ENCODE data around the gene RPS25.
"Not testable (repeated sequence)": the region's sequence is repeated elsewhere in the genome, so short reads cannot be mapped to it uniquely, and the experiment has no call there.

The RPS25 gene

GRCh38 chr11:118973985-118974384, 44.2 kb downstream of the RPS25 start:
- Histone ChIP-seq H3K79me2 (ENCODE audit: insufficient read depth, low read length) (no peaks in the 10 kb centered on the region), H3K9me2 (ENCODE audit: low read depth, low read length) (no peaks in the 10 kb centered on the region), H3K4me1 (ENCODE audit: insufficient read depth, low read length, severe bottlenecking) (no peaks in the 10 kb centered on the region), H3K9ac (ENCODE audit: low read length) (no peak overlapping the region), H3K4me3 (ENCODE audit: low read depth, low read length, poor library complexity, severe bottlenecking) (no peak overlapping the region), H3F3A (ENCODE audit: insufficient read depth, low read length) (no peaks in the 10 kb centered on the region), H3K4me2 (ENCODE audit: low read length) (no peak overlapping the region), H3K36me3 (ENCODE audit: insufficient read depth, low read length) (no peaks in the 10 kb centered on the region), H3K9me3 (ENCODE audit: low read length) (no peaks in the 10 kb centered on the region), H3K27me3 (ENCODE audit: insufficient read depth, low read length) (no peaks in the 10 kb centered on the region; the same call in 1 of the 2 replicates), H3K27ac (ENCODE audit: low read depth, low read length, poor library complexity, severe bottlenecking) (no peak overlapping the region), H4K20me1 (ENCODE audit: insufficient read depth, low read length) (no peaks in the 10 kb centered on the region), H2AFZ (ENCODE audit: low read length) (no peak overlapping the region)
- TF ChIP-seq CTCF (IDR thresholded peaks at IDR 0.05; ENCODE audit: low read length) (no peak), EZH2 (IDR thresholded peaks at IDR 0.05; ENCODE audit: borderline replicate concordance, low read length) (no peak)

- H3K4me2 ChIP-seq (ENCODE audit: low read length), result no peak within 1 kb of the TSS
- no peak within 1 kb of the TSS for H3K4me3 ChIP-seq (ENCODE audit: low read depth, low read length, poor library complexity, severe bottlenecking)
- no peaks in the 10 kb centered on the region for H3K9me2 ChIP-seq (ENCODE audit: low read depth, low read length)
- no peaks in the 10 kb centered on the region for H3K9me3 ChIP-seq (ENCODE audit: low read length)
- H2AFZ ChIP-seq (ENCODE audit: low read length), result no peak within 1 kb of the TSS
- H3K36me3 ChIP-seq (ENCODE audit: insufficient read depth, low read length), result no peaks in the 10 kb centered on the region
- H3K9ac ChIP-seq (ENCODE audit: low read length), result no peak within 1 kb of the TSS
- no peaks in the 10 kb centered on the region for H4K20me1 ChIP-seq (ENCODE audit: insufficient read depth, low read length)
- no peak for TF ChIP-seq EZH2 (IDR thresholded peaks at IDR 0.05; ENCODE audit: borderline replicate concordance, low read length)
- TF ChIP-seq CTCF (IDR thresholded peaks at IDR 0.05; ENCODE audit: low read length), result no peak
- no peaks in the 10 kb centered on the region for H3K79me2 ChIP-seq (ENCODE audit: insufficient read depth, low read length)
- H3F3A ChIP-seq (ENCODE audit: insufficient read depth, low read length), result no peaks in the 10 kb centered on the region
- H3K4me1 ChIP-seq (ENCODE audit: insufficient read depth, low read length, severe bottlenecking), result no peaks in the 10 kb centered on the region
- no peaks in the 10 kb centered on the region; the same call in 1 of the 2 replicates for H3K27me3 ChIP-seq (ENCODE audit: insufficient read depth, low read length)
- H3K27ac ChIP-seq (ENCODE audit: low read depth, low read length, poor library complexity, severe bottlenecking), result no peak within 1 kb of the TSS
These were observed 46.5 kb downstream of the RPS25 start, which contains the start of gene FOXR1 for GRCh38 chr11:118971646-118972045. FOXR1 (plus strand) TSS chr11:118971761; CDS start chr11:118971932, 171 bp downstream.

- not testable (repeated sequence) for H3K4me2 ChIP-seq (ENCODE audit: low read length); H3K9me3 ChIP-seq (ENCODE audit: low read length); H3K9ac ChIP-seq (ENCODE audit: low read length); H3K4me1 ChIP-seq (ENCODE audit: insufficient read depth, low read length, severe bottlenecking); H3K4me3 ChIP-seq (ENCODE audit: low read depth, low read length, poor library complexity, severe bottlenecking); H4K20me1 ChIP-seq (ENCODE audit: insufficient read depth, low read length); H3K27me3 ChIP-seq (ENCODE audit: insufficient read depth, low read length); H2AFZ ChIP-seq (ENCODE audit: low read length); H3K9me2 ChIP-seq (ENCODE audit: low read depth, low read length); H3K79me2 ChIP-seq (ENCODE audit: insufficient read depth, low read length); H3K27ac ChIP-seq (ENCODE audit: low read depth, low read length, poor library complexity, severe bottlenecking); H3F3A ChIP-seq (ENCODE audit: insufficient read depth, low read length); H3K36me3 ChIP-seq (ENCODE audit: insufficient read depth, low read length)
These were observed 48.6 kb downstream of the RPS25 start for GRCh38 chr11:118969508-118969907.

All from OCI-LY1 (cell line).